ENCODE results near the gene BSG.

Gene BSG

DNA sequence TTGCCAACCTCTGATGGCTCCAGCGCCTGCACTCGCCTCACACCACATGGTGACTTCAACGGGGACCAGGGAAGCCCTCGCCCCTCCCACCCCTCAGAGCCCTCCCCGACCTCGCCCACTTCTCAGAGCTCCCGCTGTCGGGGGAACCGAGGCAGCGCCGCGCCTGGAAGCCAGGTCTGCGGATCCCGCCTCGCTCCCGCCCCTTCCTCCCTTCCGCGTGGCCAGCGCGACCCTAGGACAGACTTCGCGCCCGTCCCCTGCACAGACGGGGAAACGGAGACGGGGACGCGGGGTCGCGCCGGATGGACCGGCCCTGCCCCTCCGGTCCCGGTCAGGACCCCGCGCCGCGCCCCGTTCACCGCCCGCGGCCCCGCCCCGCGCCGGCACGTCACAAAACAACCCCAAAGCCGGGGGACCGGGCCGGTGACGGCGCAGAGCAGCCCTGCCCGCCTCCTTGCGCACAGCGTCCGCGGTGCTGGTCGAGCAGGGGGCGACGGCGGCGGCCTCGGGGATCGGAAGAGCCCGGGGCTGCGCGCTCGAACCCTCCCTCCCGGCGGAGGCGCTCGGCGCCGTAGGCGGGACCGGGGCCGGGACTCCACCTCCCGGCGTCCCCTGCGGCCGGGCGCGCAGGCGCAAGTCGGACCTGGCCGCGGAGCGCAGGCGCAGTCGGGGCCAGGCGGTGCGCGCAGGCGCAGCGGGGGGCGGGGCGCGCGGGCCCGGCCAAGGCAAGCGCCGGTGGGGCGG lies 41.2 kb upstream of the BSG start:
- in situ Hi-C loops (cut with HindIII; ENCODE audit: low sequenced_read_pairs) = no loop called here
- H3K4me3 ChIP-seq (ENCODE audit: low read depth, low read length) = peak overlapping the region; percentile 63
- peak; percentile 6 for TF ChIP-seq CTCF (IDR thresholded peaks at IDR 0.05; ENCODE audit: low read depth, low read length)
- peak; percentile 65 for DNase-seq (ENCODE audit: low read depth, low spot score)

GRCh38 chr19:531753-532560 lies 40.4 kb upstream of the BSG start, which contains the start of gene CDC34:
Gene CDC34, plus strand, starts transcription at chr19:531760. Its CDS starts 172 bp downstream, at chr19:531932.
- in situ Hi-C loops (cut with HindIII; ENCODE audit: low sequenced_read_pairs) = no loop called here
- peak within 1 kb of the TSS; percentile 91 for H3K4me3 ChIP-seq (ENCODE audit: low read depth, low read length)
- DNase-seq (ENCODE audit: low read depth, low spot score) = no peak
- TF ChIP-seq CTCF (IDR thresholded peaks at IDR 0.05; ENCODE audit: low read depth, low read length) = no peak

- TF ChIP-seq CTCF (IDR thresholded peaks at IDR 0.05; ENCODE audit: low read depth, low read length) = peak; percentile 62
- in situ Hi-C loops (cut with HindIII; ENCODE audit: low sequenced_read_pairs) = no loop called here
- peak; percentile 59 for DNase-seq (ENCODE audit: low read depth, low spot score)
- H3K4me3 ChIP-seq (ENCODE audit: low read depth, low read length) = peak overlapping the region; percentile 91
Measured at GRCh38 chr19:532561-533363, 39.6 kb upstream of the BSG start.

DNA sequence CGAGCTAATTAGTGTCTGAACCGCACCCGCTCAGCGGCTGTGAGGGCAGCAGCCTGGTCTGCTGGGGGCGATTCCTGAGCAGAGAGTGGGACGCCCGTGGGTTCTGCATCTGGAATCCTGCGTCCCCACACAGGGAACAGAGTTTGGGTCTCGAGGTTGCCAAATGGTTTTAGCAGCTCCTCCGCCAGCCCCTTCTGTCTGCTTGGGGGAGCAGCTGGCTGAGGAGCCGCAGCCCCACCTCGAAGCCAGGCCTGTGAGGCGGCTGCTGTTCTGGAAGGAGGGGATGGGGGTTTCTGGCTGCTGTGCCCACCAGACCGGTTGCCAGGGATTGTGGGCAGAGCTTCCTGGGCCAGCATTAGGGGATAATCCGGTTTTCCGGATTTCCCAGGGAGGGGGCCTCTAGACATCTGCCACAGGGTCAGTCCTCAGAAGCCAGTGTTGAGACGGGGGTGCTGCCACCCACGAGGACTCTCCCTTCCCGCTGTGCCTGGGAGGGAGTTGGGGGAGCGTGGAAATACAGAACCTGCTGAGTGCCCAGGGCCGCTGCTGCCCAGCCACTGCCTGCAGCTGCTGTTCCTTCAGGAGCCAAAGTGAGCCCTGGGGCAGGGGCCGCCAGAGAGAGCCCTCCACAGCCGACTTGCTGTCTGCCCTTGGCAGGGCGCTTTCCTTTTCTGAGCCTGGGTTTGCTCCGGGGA lies 38.9 kb upstream of the BSG start:
- no peak for TF ChIP-seq CTCF (IDR thresholded peaks at IDR 0.05; ENCODE audit: low read depth, low read length)
- DNase-seq (ENCODE audit: low read depth, low spot score) = no peak
- peak overlapping the region; percentile 91 for H3K4me3 ChIP-seq (ENCODE audit: low read depth, low read length)
- in situ Hi-C loops (cut with HindIII; ENCODE audit: low sequenced_read_pairs) = no loop called here

DNA sequence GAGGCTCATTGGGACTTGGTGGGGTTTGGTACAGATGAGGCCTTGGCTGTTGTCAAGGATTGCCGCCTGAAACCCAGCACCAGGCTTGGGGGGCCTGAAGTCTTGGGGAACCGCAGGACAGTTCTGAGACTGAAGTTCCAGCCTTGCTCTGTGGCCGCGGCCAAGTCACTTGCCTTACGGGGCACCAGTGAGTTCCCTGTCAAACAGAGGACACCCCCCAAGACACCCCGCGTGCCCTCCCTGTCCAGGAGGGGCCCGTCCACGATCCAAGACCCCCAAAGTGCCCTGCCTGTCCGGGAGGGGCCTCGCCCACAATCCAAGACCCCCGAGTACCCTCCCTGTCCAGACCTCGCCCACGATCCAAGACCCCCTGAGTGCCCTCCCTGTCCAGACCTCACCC lies 38.3 kb upstream of the BSG start:
- no peak for DNase-seq (ENCODE audit: low read depth, low spot score)
- TF ChIP-seq CTCF (IDR thresholded peaks at IDR 0.05; ENCODE audit: low read depth, low read length) = no peak
- in situ Hi-C loops (cut with HindIII; ENCODE audit: low sequenced_read_pairs) = no loop called here
- no peak overlapping the region for H3K4me3 ChIP-seq (ENCODE audit: low read depth, low read length)
